Astrocyte (in vitro differentiated cells and primary cell): Measurements from ENCODE around the gene UBE2E2. TPM values are rescaled to one million over a fixed set of nuclear protein-coding genes. Genes with fewer than 3 reads are reported as not detected.

Source experiments
- DNase-seq: peaks from one replicate; pipeline ENCODE4 v3.0.0-alpha.2; 2010; ENCODE audit warnings: low read depth
- FAIRE-seq: peaks from 2 replicates; lab custom pipeline; 2011; peaks lifted over from hg19 to GRCh38; lab: Jason Lieb, UNC
- H2AFZ ChIP-seq: 2 replicates; pipeline ENCODE4 v1.6.0; 2012; ENCODE audit warnings: low read depth, low read length, inconsistent platforms
- H3K27ac ChIP-seq: 2 replicates; pipeline ENCODE4 v1.5.1; 2011; ENCODE audit warnings: low read depth, low read length, inconsistent platforms
- H3K27me3 ChIP-seq: 2 replicates; pipeline ENCODE4 v1.6.0; 2011; ENCODE audit warnings: low read length, inconsistent platforms; ENCODE audit not compliant: insufficient read depth
- H3K36me3 ChIP-seq: 2 replicates; pipeline ENCODE4 v1.5.1; 2011; ENCODE audit warnings: low read length, inconsistent platforms; ENCODE audit not compliant: insufficient read depth
- H3K4me1 ChIP-seq: 2 replicates; pipeline ENCODE4 v1.5.1; 2011; ENCODE audit warnings: low read length, inconsistent platforms; ENCODE audit not compliant: insufficient read depth
- H3K4me2 ChIP-seq: 2 replicates; pipeline ENCODE4 v1.6.0; 2012; ENCODE audit warnings: low read length, inconsistent platforms
- H3K4me3 ChIP-seq: 2 replicates; pipeline ENCODE4 v1.5.1; 2011; ENCODE audit warnings: low read depth, mild to moderate bottlenecking, low read length, inconsistent platforms; ENCODE audit not compliant: insufficient read depth
- H3K79me2 ChIP-seq: 2 replicates; pipeline ENCODE4 v1.6.0; 2012; ENCODE audit warnings: mild to moderate bottlenecking, low read length, inconsistent platforms; ENCODE audit not compliant: insufficient read depth
- H3K9ac ChIP-seq: 2 replicates; pipeline ENCODE4 v1.6.0; 2012; ENCODE audit warnings: mild to moderate bottlenecking, low read length, inconsistent platforms
- H3K9me3 ChIP-seq: 2 replicates; pipeline ENCODE4 v1.5.1; 2012; ENCODE audit warnings: low read depth, mild to moderate bottlenecking, low read length, inconsistent platforms; ENCODE audit not compliant: insufficient read depth
- H4K20me1 ChIP-seq: 2 replicates; pipeline ENCODE4 v1.6.0; 2012; ENCODE audit warnings: low read length, inconsistent platforms; ENCODE audit not compliant: insufficient read depth
- H3K27ac Mint-ChIP-seq: one replicate; pipeline ENCODE4 v1.8.0; 2021; ENCODE audit warnings: mild to moderate bottlenecking, mixed read lengths; ENCODE audit not compliant: unreplicated experiment
- H3K27me3 Mint-ChIP-seq: one replicate; pipeline ENCODE4 v1.8.0; 2021; ENCODE audit warnings: low read depth, mixed read lengths; ENCODE audit not compliant: unreplicated experiment
- H3K36me3 Mint-ChIP-seq: one replicate; pipeline ENCODE4 v1.8.0; 2021; ENCODE audit warnings: low read depth, mixed read lengths; ENCODE audit not compliant: unreplicated experiment
- H3K4me1 Mint-ChIP-seq: one replicate; pipeline ENCODE4 v1.8.0; 2021; ENCODE audit warnings: low read depth, mixed read lengths; ENCODE audit not compliant: unreplicated experiment
- H3K4me3 Mint-ChIP-seq: one replicate; pipeline ENCODE4 v1.8.0; 2021; ENCODE audit warnings: mild to moderate bottlenecking, moderate library complexity, mixed read lengths; ENCODE audit not compliant: unreplicated experiment
- H3K9me3 Mint-ChIP-seq: one replicate; pipeline ENCODE4 v1.8.0; 2021; ENCODE audit warnings: mild to moderate bottlenecking, mixed read lengths; ENCODE audit not compliant: unreplicated experiment
- EZH2 ChIP-seq: IDR thresholded peaks from 2 replicates; pipeline ENCODE4 v1.6.1; 2012; ENCODE audit warnings: mild to moderate bottlenecking, low read length, inconsistent platforms; ENCODE audit not compliant: insufficient read depth
- total RNA-seq: library from RNA; stranded (reverse); gene quantifications from 2 replicates; pipeline ENCODE4 v1.2.1, GENCODE V29; 2021
- TF ChIP-seq, protein P1 (sequence below): IDR thresholded peaks from 2 replicates; pipeline ENCODE4 v1.5.1; 2011; ENCODE audit warnings: low read depth, mild to moderate bottlenecking, inconsistent platforms, low read length, moderate library complexity; ENCODE audit not compliant: insufficient read depth

Gene UBE2E2
- total RNA-seq, 1 donor from 2014 or later = 89.8 TPM

DNA sequence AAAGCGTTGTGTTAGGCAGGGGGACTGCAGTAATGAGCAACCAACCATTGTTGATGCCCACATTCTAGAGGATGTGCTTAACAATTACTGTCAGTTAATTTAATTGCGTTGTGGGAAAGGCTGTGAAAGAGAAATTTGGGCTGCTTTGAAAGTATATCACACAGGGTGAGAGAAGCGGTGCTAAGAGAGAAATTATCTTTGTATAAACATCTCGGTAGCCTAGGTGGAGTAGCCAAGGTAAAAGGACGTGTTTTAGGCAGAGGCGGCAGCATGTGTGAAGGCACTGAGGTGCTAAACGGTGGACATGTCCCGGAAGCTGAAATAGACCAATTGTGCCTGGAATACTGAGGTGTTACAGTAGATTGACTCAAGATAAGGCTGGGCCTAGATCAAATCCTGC lies 71.9 kb downstream of the UBE2E2 start:
- no peaks in the 10 kb centered on the region for H3K4me1 ChIP-seq
- peaks cover 4% of the 10 kb centered on the region for H3K9me3 ChIP-seq
- H2AFZ ChIP-seq = no peak overlapping the region
- no peak for DNase-seq
- H3K27ac Mint-ChIP-seq = no peak overlapping the region
- no peaks in the 10 kb centered on the region for H3K27me3 Mint-ChIP-seq
- TF ChIP-seq, protein P1, sequence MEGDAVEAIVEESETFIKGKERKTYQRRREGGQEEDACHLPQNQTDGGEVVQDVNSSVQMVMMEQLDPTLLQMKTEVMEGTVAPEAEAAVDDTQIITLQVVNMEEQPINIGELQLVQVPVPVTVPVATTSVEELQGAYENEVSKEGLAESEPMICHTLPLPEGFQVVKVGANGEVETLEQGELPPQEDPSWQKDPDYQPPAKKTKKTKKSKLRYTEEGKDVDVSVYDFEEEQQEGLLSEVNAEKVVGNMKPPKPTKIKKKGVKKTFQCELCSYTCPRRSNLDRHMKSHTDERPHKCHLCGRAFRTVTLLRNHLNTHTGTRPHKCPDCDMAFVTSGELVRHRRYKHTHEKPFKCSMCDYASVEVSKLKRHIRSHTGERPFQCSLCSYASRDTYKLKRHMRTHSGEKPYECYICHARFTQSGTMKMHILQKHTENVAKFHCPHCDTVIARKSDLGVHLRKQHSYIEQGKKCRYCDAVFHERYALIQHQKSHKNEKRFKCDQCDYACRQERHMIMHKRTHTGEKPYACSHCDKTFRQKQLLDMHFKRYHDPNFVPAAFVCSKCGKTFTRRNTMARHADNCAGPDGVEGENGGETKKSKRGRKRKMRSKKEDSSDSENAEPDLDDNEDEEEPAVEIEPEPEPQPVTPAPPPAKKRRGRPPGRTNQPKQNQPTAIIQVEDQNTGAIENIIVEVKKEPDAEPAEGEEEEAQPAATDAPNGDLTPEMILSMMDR = no peak
- no peak for TF ChIP-seq EZH2
- no peaks in the 10 kb centered on the region for H3K9me3 Mint-ChIP-seq
- H3K27me3 ChIP-seq = no peaks in the 10 kb centered on the region
- H3K4me3 Mint-ChIP-seq = no peak overlapping the region
- peaks cover 13% of the 10 kb centered on the region for H3K36me3 Mint-ChIP-seq
- no peak overlapping the region for H3K4me2 ChIP-seq
- peaks cover 22% of the 10 kb centered on the region for H4K20me1 ChIP-seq
- no peaks in the 10 kb centered on the region for H3K36me3 ChIP-seq
- H3K9ac ChIP-seq = no peak overlapping the region
- H3K79me2 ChIP-seq = peaks cover 5% of the 10 kb centered on the region
- H3K4me1 Mint-ChIP-seq = peaks cover 9% of the 10 kb centered on the region
- H3K27ac ChIP-seq = no peak overlapping the region
- no peak for FAIRE-seq
- no peak overlapping the region for H3K4me3 ChIP-seq

DNA sequence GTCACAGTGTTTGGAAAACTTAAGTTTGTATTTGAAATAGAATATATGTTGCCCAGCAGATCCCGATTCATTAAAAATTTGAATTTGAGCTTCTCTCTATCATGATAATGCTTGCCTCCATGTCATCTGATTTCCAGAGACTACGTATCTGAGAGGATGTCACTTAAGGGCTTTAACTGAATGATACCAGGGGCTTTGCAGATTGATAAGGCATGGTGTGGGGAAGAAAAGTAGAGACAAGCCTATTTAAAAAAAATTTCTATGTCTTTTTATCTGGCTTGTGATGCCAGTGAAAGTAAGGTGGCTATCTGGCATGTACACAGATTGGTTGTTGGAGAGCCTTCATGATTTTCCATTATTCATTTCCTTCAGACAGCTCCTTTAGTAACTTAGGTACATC lies 72.7 kb downstream of the UBE2E2 start:
- Histone ChIP-seq H3K27ac (no peak overlapping the region), H3K4me2 (no peak overlapping the region), H3K9me3 (peaks cover 4% of the 10 kb centered on the region), H3K36me3 (no peaks in the 10 kb centered on the region), H3K27me3 (no peaks in the 10 kb centered on the region), H3K4me3 (no peak overlapping the region), H4K20me1 (peaks cover 22% of the 10 kb centered on the region), H3K79me2 (peaks cover 9% of the 10 kb centered on the region), H2AFZ (no peak overlapping the region), H3K4me1 (no peaks in the 10 kb centered on the region), H3K9ac (no peak overlapping the region)
- Mint-ChIP-seq H3K4me3 (no peak overlapping the region), H3K4me1 (peaks cover 4% of the 10 kb centered on the region), H3K27ac (no peak overlapping the region), H3K9me3 (no peaks in the 10 kb centered on the region), H3K27me3 (no peaks in the 10 kb centered on the region), H3K36me3 (peaks cover 13% of the 10 kb centered on the region)
- FAIRE-seq = no peak
- no peak for TF ChIP-seq EZH2
- TF ChIP-seq, protein P1 = no peak
- no peak for DNase-seq

DNA sequence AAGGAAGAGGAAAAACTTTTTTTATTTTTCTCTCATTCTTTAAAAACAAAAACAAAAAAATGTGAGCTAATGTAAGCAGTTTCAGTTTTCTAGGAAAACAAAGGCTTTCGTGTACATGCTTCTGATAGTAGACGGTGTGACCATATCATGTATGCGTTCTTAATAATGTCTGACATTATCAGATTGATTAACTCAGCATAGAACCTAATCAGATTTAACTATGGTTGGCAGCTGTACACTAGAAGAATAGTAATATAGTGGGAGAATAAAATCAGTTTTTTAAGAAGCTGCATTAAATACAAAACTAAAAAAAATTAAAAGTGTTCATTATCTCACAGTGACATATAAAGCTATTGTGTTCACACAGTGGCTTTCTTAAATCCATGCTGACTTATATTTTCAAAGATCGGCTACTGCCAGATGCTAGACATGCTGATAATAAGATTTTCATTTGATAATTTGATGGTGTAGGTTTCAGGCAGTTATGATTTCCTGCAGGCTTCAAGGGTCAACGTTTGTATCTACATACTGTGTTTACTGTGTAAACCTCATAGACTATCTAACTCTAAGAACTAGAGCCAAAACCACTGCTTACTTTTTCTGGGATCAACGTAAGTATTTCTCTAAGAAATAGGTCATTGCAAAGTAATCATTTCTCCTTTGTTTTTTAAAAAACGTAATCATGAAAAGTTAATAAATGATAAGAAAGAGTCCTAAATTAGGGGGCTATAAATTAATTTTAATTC lies 74.0 kb downstream of the UBE2E2 start:
- Histone ChIP-seq H3K9me3 (no peaks in the 10 kb centered on the region), H3K27me3 (no peaks in the 10 kb centered on the region), H4K20me1 (peaks cover 25% of the 10 kb centered on the region), H3K4me3 (no peak overlapping the region), H3K36me3 (no peaks in the 10 kb centered on the region), H3K4me1 (no peaks in the 10 kb centered on the region), H2AFZ (no peak overlapping the region), H3K79me2 (peaks cover 9% of the 10 kb centered on the region), H3K9ac (no peak overlapping the region), H3K27ac (no peak overlapping the region), H3K4me2 (no peak overlapping the region)
- Mint-ChIP-seq H3K27ac (no peak overlapping the region), H3K36me3 (peaks cover 5% of the 10 kb centered on the region), H3K4me1 (peaks cover 4% of the 10 kb centered on the region), H3K9me3 (no peaks in the 10 kb centered on the region), H3K4me3 (no peak overlapping the region), H3K27me3 (no peaks in the 10 kb centered on the region)
- no peak for FAIRE-seq
- no peak for DNase-seq
- TF ChIP-seq, protein P1 = no peak
- TF ChIP-seq EZH2 = no peak
